Hypothalamus (tissue), 51 donors: ENCODE measurements around the gene SDF2L1.
"Not testable (repeated sequence)": the region's sequence is repeated elsewhere in the genome, so short reads cannot be mapped to it uniquely, and the experiment has no call there.

Experiments
- DNase-seq, 51 donors: peaks; one replicate each; lab custom pipeline; 2025; lab: John Stamatoyannopoulos, UW

The SDF2L1 gene

DNA sequence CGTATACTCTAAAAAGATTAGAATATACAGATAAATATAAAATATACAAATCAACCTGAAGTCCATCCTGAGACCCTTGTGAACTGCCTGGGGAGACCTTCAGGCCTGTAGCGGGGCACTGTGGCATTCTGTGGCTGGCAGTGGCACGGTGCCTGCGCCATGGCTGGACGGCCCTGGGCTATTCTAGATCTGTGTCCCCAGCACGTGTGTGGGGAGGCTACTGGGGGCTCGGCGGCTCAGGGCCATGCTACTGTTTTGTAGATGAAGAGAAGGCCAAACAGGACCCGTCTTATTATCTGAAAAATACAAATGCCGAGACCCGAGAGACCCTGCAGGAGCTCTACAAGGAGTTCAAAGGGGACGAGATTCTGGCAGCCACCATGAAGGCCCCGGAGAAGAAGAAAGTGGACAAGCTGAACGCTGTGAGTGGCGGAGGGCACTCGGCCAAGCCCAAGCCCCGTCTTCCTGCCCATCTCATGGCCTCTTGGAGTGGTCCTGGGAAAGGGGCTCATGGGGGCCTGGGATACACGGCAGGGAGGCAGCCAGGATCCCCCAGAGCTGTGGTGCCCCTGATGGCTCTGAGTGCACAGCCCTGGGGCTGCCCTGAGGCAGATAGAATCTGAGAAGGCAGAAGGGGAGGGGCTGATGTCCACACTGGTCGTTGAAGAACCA is 42.5 kb downstream of the SDF2L1 start:
- no peak for DNase-seq

DNA sequence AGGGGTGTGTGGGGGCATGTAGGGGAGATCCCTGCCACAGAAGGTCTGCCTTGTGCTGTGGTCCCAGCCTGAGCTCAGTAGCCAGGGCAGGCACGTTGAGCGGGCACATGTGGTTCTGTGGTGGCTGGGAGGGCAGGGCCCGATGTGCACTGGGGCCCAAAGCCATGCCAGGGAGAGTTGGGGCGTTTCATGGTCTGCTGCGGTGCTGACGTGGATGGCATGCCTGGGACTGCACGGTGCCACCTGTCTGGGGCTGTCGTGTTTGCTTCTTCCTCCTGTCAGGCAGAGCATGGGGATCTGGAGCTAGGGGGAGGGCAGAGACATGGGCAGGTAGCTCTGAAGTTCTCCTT is 43.0 kb downstream of the SDF2L1 start:
- no peak for DNase-seq

DNA sequence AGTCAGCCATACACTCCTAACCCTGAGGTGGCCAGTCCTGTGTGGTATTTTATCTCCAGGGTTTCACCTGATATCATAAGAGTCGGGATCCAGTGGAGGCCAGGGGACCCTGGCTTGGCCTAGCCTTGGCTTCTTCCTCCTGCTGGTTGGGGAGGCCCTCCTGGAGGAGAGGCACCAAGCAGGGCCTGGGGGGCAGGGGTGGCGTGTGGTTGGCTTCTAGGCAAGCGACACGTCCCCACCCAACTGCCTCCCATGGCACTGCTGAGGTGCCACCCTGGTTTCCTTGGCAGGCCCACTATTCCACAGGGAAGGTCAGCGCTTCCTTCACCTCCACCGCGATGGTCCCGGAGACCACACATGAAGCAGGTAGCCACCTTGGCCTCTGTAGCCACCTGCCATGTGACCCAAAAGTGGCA is 44.1 kb downstream of the SDF2L1 start:
- no peak for DNase-seq

DNA sequence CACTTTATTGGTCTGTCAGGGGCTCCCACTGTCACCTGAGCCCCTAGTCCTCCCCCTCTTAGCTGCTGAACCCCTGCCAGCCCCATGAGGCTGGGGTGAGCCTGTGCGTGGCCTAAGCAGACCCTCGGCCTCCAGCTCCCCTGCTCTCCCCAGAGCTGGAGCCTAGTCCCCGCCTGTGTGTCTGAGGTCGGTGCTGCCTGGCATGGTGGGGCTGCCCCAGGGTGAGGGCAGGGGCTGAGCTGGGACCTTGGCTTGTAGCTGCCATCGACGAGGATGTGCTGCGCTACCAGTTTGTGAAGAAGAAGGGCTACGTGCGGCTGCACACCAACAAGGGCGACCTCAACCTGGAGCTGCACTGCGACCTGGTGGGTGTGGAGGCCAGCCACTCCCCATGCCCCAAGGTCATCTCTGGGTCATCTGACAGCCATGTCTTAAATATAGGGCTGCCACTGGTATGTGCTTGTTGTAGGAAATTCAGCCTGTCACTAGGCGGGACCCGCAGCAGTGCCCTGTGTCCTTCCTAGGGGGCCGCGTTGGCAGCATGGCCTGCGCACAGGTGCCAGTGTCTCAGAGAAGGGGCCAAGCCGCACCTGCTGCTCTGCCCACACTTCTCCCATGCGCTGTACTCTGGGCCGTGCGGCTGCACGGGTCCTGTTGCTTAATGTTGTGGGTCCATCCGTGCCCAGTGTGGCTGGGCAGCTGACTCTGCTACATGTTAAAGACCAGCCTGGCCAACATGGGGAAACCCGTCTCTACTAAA is 44.7 kb downstream of the SDF2L1 start:
- no peak for DNase-seq

DNA sequence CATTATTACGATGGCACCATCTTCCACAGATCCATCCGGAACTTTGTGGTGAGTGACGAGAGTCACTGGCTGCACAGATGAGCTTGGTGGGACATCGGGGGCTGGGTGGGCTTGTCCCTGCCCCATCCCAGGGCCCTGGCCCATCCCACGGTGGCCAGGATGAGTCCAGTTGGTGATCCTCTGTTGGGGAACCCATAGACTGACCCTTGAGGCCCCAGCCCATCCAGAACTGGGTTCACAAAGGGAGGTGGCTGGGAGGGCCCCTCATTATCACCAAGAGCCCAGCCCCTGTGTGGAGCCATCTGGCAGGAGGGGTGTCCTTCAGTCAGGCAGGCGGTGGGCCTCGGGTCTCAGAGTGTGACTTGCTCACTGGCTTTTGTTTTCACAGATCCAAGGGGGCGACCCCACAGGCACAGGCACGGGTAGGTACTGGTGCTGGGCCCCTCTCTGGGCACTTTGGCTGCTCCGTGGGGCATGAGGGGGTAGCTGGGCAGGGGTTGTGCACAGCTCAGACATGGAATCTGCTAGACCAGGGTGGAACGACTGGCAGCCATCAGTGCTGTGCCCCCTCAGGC is 45.7 kb downstream of the SDF2L1 start:
- no peak for DNase-seq

DNA sequence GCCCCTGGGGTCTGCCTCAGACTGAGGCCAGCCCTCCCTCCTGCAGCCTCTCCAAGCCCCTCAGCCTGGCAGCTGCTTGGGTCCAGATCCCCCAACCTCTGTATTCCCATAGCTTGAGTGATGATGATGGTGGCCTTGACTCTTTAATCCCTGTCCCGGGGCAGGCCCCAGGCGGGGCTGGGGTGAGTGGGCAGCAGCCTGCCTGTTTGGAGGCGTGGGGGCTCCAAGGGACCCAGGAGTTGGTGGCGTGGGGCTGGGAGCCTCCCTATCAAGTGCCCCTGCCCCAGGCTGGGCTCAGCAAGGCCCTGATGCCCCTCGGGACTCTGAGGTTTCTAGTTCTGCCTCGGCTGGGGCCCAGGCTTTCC is 46.2 kb downstream of the SDF2L1 start:
- no peak for DNase-seq

DNA sequence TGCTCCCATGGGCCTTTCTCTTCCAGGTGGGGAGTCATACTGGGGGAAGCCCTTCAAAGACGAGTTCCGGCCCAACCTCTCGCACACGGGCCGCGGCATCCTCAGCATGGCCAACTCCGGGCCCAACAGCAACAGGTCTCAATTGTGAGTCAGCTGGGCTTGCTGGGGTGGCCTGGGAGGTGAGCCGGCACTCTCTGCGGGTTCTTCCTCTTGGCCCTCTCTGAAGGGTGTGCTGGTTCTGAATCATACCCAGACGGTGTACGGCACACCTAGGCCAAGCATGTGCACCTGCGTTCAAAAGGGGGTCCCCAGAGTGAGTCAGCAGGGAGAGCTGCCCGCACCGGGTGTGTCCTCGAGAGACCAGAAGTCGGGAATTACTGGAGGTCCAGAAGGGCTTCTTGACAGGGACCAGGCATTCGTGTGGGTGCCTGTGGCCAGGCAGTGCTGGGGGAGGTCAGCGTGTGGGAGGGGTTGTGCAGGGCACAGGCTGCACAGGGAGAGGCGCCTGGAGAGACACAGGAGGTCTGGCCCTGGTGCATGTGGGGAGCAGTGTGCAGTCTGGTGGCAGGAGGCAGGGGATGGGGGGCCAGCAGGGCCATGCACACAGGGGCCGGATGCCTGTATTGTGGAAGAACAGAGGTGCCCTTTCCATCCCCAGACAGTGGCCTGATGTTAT is 46.7 kb downstream of the SDF2L1 start:
- DNase-seq, result no peak

DNA sequence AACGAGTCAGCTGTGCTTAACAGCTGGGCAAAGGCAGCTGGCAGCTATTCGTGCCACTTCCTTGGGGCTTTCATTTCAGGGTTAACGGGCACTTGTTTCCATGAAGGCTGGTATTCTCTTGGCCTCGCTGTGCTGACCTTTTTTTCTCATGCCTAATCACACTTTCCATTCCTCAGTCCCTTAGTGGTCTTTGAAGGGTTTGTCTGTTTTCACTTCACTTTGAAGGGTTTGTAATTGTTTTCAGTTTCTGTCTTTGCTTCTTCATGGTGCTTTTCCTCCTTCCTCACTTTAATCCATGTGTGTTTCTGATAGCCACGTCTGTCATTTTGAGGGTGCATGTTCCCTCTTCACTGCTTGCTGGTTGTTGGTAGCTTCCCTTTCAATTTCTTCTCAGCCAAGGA is 48.3 kb downstream of the SDF2L1 start:
- peak in 1 of 51 donors; percentile 1 for DNase-seq

DNA sequence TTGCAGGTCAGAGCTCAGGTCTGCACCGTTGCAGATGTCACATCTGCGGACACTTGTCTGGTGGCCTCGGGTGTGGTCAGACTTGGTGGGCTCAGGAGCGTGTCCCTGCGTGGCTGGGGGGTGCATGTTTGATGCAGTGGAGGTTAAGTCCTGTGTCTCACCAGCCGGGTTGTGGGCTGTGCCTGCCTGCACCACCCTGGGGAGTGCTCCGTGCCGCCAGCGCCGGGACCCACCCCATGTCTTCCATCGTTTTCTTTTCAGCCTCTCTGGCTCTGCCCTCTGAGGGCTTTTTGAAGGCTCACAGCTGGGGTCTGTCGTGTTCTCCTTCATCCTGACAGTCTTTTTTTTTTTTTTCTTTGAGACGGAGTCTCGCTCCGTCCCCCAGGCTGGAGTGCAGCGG is 49.7 kb downstream of the SDF2L1 start:
- no peak for DNase-seq

DNA sequence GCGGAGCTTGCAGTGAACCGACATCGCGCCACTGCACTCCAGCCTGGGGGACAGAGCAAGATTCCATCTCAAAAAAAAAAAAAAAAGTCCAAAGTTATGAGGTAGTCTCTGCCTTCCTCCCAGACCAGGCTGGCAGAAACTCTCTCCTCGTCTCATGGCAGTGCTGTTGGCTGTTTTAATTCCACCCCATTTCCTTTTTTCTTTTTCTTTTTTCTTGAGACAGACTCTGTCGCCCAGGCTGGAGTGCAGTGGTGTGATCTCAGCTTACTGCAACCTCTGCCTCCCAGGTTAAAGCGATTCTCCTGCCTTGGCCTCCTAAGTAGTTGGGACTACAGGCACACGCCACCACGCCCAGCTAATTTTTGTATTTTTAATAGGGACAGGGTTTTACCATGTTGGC is 50.8 kb downstream of the SDF2L1 start:
- not testable (repeated sequence) for DNase-seq

DNA sequence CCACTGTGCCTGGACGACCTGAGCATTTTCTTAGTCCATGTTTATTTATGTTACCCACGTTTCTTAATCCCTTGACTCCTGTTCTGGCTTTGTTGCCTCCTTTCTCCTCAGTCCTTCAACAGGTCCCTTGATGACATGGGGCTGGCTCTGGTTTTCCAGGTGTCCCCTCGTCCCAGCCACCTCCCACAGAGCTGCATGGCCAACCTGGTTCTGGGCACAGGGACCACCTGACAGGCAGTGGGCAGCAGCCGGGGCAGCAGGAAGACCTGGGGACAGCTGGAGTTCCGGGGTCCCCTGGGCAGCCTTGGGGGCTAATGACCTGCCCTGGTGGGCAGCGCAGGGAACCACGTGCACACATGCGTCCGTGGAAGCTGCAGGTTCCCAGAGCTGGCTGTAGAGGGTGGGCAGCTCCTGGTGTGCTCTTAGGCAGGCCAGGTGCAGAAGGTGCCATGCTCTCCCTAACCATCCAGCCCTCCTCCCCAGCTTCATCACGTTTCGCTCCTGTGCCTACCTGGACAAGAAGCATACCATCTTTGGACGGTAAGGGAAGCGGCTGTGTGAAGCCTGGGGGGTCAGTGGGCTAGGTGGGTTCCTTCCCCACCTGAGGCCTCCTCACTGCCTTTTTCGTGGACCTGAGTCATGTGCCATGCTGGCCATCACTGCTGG is 51.4 kb downstream of the SDF2L1 start:
- no peak for DNase-seq
